ENCODE measurements around the gene RHD.
"Not testable (repeated sequence)": the region's sequence is repeated elsewhere in the genome, so short reads cannot be mapped to it uniquely, and the experiment has no call there.

GRCh38 chr1:25290043-25290442, 17.7 kb downstream of the RHD start:
- TF ChIP-seq POLR2AphosphoS5 (IDR thresholded peaks at IDR 0.05), result not testable (repeated sequence)
- TF ChIP-seq, protein P1, sequence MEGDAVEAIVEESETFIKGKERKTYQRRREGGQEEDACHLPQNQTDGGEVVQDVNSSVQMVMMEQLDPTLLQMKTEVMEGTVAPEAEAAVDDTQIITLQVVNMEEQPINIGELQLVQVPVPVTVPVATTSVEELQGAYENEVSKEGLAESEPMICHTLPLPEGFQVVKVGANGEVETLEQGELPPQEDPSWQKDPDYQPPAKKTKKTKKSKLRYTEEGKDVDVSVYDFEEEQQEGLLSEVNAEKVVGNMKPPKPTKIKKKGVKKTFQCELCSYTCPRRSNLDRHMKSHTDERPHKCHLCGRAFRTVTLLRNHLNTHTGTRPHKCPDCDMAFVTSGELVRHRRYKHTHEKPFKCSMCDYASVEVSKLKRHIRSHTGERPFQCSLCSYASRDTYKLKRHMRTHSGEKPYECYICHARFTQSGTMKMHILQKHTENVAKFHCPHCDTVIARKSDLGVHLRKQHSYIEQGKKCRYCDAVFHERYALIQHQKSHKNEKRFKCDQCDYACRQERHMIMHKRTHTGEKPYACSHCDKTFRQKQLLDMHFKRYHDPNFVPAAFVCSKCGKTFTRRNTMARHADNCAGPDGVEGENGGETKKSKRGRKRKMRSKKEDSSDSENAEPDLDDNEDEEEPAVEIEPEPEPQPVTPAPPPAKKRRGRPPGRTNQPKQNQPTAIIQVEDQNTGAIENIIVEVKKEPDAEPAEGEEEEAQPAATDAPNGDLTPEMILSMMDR (IDR thresholded peaks at IDR 0.05), result not testable (repeated sequence)
